ENCODE data around the gene HOXD13. TPM values are rescaled to one million over a fixed set of nuclear protein-coding genes. Genes with fewer than 3 reads are reported as not detected.

HOXD13 gene
- total RNA-seq, 1 experiment from 2014 or later, result not detected

DNA sequence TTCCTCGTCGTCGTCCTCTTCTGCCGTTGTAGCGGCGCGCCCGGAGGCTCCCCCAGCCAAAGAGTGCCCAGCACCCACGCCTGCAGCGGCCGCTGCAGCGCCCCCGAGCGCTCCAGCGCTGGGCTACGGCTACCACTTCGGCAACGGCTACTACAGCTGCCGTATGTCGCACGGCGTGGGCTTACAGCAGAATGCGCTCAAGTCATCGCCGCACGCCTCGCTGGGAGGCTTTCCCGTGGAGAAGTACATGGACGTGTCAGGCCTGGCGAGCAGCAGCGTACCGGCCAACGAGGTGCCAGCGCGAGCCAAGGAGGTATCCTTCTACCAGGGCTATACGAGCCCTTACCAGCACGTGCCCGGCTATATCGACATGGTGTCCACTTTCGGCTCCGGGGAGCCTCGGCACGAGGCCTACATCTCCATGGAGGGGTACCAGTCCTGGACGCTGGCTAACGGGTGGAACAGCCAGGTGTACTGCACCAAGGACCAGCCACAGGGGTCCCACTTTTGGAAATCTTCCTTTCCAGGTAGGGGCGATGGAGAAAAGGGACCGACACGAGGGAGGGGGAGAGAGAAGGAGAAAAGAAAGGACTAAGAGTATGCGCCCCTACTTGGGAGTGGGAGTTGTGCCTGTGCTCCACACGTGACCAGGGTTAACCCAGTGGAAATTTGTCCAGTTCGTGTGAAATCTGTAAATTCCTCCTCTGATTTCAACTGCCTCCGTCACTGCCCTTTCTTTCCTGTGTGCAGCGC is 800 bp downstream of the HOXD13 start:
- Histone ChIP-seq H3K27me3 (replicated peaks; ENCODE audit: control insufficient read depth, insufficient read depth, low read length) (peaks cover 14% of the 10 kb centered on the region), H3K36me3 (ENCODE audit: control insufficient read depth, insufficient read depth, low read length) (no peaks in the 10 kb centered on the region), H3K4me1 (peaks cover 15% of the 10 kb centered on the region), H3K9me3 (no peaks in the 10 kb centered on the region), H3K4me3 (ENCODE audit: low read depth, low read length) (peak overlapping the region; percentile 36)
- ChIA-PET POLR2A (no interaction called here), CTCF (interaction anchor here (0.7 kb wide), 1 partner anchor 33 kb away, joined by 3 read pairs; no protein-coding TSS in a partner anchor)
- Mint-ChIP-seq H3K4me1 (ENCODE audit: low read depth, unreplicated experiment) (no peaks in the 10 kb centered on the region), H3K9me3 (ENCODE audit: unreplicated experiment) (no peaks in the 10 kb centered on the region), H3K27me3 (ENCODE audit: insufficient read depth, unreplicated experiment) (peaks cover 43% of the 10 kb centered on the region), H3K36me3 (ENCODE audit: insufficient read depth, unreplicated experiment) (no peaks in the 10 kb centered on the region), H3K4me3 (ENCODE audit: unreplicated experiment) (peak overlapping the region; percentile 68), H3K27ac (ENCODE audit: unreplicated experiment) (no peak overlapping the region)
- no TSS peak for BruUV-seq (replicated peaks)
- TF ChIP-seq, protein P1, sequence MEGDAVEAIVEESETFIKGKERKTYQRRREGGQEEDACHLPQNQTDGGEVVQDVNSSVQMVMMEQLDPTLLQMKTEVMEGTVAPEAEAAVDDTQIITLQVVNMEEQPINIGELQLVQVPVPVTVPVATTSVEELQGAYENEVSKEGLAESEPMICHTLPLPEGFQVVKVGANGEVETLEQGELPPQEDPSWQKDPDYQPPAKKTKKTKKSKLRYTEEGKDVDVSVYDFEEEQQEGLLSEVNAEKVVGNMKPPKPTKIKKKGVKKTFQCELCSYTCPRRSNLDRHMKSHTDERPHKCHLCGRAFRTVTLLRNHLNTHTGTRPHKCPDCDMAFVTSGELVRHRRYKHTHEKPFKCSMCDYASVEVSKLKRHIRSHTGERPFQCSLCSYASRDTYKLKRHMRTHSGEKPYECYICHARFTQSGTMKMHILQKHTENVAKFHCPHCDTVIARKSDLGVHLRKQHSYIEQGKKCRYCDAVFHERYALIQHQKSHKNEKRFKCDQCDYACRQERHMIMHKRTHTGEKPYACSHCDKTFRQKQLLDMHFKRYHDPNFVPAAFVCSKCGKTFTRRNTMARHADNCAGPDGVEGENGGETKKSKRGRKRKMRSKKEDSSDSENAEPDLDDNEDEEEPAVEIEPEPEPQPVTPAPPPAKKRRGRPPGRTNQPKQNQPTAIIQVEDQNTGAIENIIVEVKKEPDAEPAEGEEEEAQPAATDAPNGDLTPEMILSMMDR (IDR thresholded peaks at IDR 0.05; ENCODE audit: insufficient read depth in 1 of 2, low read depth in 1 of 2, low read length in 1 of 2, severe bottlenecking in 1 of 2, unreplicated experiment in 1 of 2), result peak in 1 of 2 experiments; percentile 14
- no peak for DNase-seq
- intact Hi-C loops (cut with micrococcal nuclease; ENCODE audit: unreplicated experiment), result loop anchor here (10.0 kb wide), 2 partner anchors 489 to 1059 kb away; no protein-coding TSS in a partner anchor

DNA sequence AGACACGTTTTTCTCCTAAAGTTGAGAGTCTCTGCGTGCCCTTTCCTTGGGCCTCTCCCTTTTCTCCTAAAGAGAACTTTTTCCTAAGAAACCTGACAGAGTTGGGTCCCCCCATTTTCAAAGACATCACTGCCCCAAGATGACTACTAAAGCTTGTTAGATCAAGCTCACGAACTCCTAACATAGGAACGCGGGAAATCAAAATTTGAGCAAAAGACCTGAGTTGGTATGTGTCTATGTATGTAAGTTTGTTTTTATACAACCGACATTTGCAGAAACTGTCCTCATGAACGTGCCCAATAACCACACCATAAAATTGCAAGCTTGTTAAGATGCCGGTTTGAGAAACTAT is 1.4 kb downstream of the HOXD13 start:
- BruUV-seq (replicated peaks), result no TSS peak
- intact Hi-C loops (cut with micrococcal nuclease; ENCODE audit: unreplicated experiment), result loop anchor here (10.0 kb wide), 2 partner anchors 489 to 1059 kb away; no protein-coding TSS in a partner anchor

DNA sequence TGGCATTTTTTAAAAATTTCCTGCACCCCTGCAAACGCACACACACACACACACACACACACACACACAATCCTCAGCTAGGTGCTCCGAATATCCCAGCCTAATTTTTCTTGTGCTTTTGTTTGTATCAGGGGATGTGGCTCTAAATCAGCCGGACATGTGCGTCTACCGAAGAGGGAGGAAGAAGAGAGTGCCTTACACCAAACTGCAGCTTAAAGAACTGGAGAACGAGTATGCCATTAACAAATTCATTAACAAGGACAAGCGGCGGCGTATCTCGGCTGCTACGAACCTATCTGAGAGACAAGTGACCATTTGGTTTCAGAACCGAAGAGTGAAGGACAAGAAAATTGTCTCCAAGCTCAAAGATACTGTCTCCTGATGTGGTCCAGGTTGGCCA is 1.8 kb downstream of the HOXD13 start:
- Mint-ChIP-seq H3K27me3 (ENCODE audit: insufficient read depth, unreplicated experiment) (peaks cover 45% of the 10 kb centered on the region), H3K27ac (ENCODE audit: unreplicated experiment) (no peak overlapping the region), H3K36me3 (ENCODE audit: insufficient read depth, unreplicated experiment) (no peaks in the 10 kb centered on the region), H3K4me1 (ENCODE audit: low read depth, unreplicated experiment) (no peaks in the 10 kb centered on the region), H3K4me3 (ENCODE audit: unreplicated experiment) (no peak overlapping the region), H3K9me3 (ENCODE audit: unreplicated experiment) (no peaks in the 10 kb centered on the region)
- Histone ChIP-seq H3K4me1 (peaks cover 13% of the 10 kb centered on the region), H3K27me3 (replicated peaks; ENCODE audit: control insufficient read depth, insufficient read depth, low read length) (peaks cover 14% of the 10 kb centered on the region), H3K4me3 (ENCODE audit: low read depth, low read length) (no peak overlapping the region), H3K9me3 (no peaks in the 10 kb centered on the region), H3K36me3 (ENCODE audit: control insufficient read depth, insufficient read depth, low read length) (no peaks in the 10 kb centered on the region)
- POLR2A ChIA-PET, result no interaction called here
- TF ChIP-seq, protein P1 (IDR thresholded peaks at IDR 0.05; ENCODE audit: insufficient read depth in 1 of 2, low read depth in 1 of 2, low read length in 1 of 2, severe bottlenecking in 1 of 2, unreplicated experiment in 1 of 2), result no peak
- CTCF ChIA-PET, result interaction anchor here (0.7 kb wide), 1 partner anchor 32 kb away, joined by 3 read pairs; no protein-coding TSS in a partner anchor
- DNase-seq, result no peak
- intact Hi-C loops (cut with micrococcal nuclease; ENCODE audit: unreplicated experiment), result loop anchor here (10.0 kb wide), 2 partner anchors 490 to 1060 kb away; no protein-coding TSS in a partner anchor
- BruUV-seq (replicated peaks), result no TSS peak

More for the DNA sequence above, 1.4 kb downstream of the HOXD13 start:
- POLR2A ChIA-PET, result no interaction called here
- H3K36me3 ChIP-seq (ENCODE audit: control insufficient read depth, insufficient read depth, low read length), result no peaks in the 10 kb centered on the region
- no peak for DNase-seq
- TF ChIP-seq, protein P1 (IDR thresholded peaks at IDR 0.05; ENCODE audit: insufficient read depth in 1 of 2, low read depth in 1 of 2, low read length in 1 of 2, severe bottlenecking in 1 of 2, unreplicated experiment in 1 of 2), result no peak
- Mint-ChIP-seq H3K4me3 (ENCODE audit: unreplicated experiment) (peak overlapping the region; percentile 68), H3K27ac (ENCODE audit: unreplicated experiment) (no peak overlapping the region), H3K36me3 (ENCODE audit: insufficient read depth, unreplicated experiment) (no peaks in the 10 kb centered on the region), H3K4me1 (ENCODE audit: low read depth, unreplicated experiment) (no peaks in the 10 kb centered on the region), H3K9me3 (ENCODE audit: unreplicated experiment) (no peaks in the 10 kb centered on the region), H3K27me3 (ENCODE audit: insufficient read depth, unreplicated experiment) (peaks cover 44% of the 10 kb centered on the region)
- no peaks in the 10 kb centered on the region for H3K9me3 ChIP-seq
- peaks cover 14% of the 10 kb centered on the region for H3K27me3 ChIP-seq (replicated peaks; ENCODE audit: control insufficient read depth, insufficient read depth, low read length)
- peaks cover 13% of the 10 kb centered on the region for H3K4me1 ChIP-seq
- CTCF ChIA-PET, result interaction anchor here (0.7 kb wide), 1 partner anchor 32 kb away, joined by 3 read pairs; no protein-coding TSS in a partner anchor
- no peak overlapping the region for H3K4me3 ChIP-seq (ENCODE audit: low read depth, low read length)
